Effector CD8-positive, alpha-beta T cell (primary cell): Measurements from ENCODE around the gene EPHA10.
A peak's percentile ranks its signal among the peaks of the same experiment; 100 is the strongest.

Source experiments
- DNase-seq: peaks from one replicate; lab custom pipeline; 2025; lab: John Stamatoyannopoulos, UW

EPHA10 gene

DNA sequence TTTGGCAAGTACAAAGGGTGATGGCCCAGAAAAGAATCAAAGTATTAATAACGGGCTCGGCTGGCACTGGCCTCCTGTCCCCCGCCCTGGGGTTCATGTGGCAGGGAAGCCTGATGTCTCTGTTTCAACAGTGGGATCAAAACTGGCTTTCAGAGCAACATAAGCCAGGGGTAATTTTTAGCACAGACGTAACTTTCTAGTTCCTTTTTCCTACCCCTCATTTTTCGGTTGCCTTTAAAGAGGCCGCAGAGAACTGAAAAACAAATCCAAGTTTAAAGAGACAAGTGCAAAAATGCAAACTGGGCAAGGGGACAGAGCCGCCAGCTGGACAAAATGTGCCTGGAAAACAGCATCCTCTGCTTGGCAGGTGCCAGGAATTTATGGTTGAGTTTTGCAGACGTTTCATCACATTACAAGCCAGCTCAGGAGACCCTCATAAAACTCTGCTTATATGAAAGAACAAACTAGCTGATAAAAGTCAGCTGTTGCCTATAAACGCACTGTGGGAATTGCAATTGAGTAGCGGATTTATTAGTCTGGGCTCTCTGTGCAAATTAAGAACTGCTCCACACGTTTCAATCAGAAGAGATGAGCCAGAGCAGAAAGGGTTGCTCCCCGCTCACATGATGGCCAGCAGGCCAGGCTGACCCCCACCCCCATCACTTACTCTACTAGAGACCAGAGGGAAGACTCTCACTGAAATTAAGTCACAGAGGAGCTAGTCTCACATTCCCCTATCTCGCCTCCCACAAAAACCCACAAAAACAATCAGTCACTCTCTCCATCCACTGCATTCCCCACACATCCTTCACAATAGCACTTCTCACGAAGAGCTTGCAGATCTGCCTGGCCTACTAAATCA is 88.4 kb downstream of the EPHA10 start:
- no peak for DNase-seq

DNA sequence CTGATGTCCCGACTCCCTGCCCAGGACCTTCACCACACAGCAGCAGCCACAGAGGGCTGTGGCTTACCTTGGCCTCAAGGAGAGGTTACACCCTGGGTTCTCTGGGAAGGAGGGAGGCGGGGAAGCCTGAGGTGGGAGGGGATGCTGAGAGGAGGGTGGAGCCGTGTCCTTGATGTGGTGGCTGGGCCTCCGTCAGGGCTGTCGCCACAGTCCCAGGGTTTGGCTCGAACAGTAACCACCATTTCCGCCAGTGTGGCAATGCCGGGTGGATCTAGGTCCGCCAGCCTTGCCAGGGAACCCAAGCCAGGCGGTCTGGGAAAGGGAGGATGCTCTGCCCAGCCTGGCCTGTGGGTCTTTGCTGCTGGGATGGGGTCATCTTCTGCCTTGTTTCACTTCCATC is 91.0 kb downstream of the EPHA10 start:
- DNase-seq = peak; percentile 29

DNA sequence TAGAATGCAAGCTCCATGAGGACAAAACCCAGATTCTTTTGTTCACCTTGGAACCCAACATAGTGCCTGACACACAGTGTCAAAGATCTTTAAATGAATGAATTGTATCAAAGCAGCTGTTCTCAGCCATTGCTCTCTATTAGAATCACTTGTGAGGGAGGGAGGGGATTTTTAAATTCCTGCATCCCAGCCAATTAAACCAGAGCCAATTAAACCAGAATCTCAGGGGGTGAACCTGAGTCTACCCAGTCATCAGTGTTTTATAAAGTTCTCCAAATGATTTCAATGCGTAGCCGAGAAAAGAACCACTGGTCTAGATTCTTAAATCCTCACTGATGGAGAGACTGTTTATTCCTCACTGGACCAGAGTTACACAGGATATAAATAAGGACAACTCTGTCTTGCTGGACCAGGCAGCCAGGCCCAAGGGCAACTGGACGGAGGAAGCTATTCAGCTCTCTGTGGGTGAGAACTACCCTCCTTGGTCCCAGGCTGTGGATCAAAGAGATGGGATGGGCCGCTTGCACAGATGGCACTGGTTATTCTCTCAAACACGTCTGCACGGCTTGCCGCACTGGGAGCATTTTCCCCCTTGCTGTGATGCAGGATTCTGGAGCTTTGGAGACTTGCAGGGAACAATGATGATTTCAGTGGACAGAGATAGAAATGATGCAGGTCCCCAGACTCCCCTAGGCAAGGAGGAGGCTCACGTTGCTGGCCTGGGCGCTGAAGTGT is 92.6 kb downstream of the EPHA10 start:
- no peak for DNase-seq

DNA sequence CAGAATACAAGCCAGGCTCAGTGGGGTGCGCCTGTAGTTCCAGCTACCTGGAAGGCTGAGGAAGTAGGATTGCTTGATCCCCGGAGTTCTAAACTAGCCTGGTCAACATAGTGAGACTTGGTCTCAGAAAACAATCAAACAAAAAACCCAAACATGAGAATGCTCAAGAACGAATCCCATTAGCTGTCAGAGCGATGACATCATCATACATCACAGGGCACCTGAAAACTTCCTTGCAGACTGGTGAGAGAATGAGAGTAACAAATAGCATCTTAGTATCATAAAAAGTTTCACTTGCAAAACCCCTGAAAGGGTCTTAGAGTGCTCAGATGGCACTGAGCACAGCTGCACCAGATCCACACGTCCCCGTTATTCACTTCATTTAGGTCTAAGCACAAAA is 93.7 kb downstream of the EPHA10 start:
- DNase-seq = no peak

DNA sequence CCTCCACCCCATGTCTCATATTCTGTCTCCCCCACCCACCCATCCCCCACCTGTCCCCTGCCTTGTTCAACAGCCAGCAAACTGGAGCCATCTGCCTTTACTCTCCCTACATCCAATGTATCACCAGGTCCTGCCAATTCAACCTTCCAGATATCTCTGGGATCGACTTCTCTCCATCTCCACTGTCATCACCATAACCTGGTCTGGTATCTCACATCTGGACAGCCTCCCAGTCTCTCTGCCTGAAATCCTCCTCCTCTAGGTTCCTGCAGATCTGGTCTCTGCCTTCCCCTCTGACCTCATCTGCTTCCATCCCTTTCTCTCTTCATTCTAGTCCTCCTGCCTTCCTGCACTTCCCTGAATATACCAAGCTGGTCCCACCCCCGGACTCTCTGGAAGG is 94.8 kb downstream of the EPHA10 start:
- no peak for DNase-seq

DNA sequence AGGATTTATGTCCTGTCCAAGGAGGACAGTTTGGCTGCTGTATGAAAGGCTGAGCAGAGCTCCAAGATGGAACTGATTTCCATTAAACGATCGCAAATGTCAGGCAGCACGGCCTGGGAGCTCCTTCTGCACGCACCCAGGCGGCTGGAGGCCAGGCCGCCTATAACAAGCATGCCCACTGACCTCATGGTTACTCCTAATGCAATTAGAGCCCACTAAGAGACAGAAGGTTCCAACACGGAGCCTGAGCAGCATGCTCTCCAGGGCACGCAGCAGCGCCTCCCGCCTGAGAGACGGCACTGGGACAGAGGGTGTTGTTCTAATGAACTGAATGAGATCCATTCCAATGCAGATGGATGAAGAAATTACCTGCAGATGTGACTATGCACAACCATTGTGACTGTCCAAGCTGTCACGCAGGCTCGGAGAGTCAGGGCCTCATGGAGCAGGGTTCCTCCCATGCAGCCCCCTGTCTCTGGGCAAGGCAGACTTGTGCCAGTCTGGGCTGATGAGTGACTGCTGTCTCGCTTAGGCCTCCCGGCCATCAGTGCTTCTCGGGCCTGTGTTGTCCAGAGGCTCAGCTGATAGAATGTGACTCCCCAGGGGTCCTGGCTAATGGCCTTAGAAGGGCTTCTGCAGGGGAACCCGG is 97.8 kb downstream of the EPHA10 start:
- no peak for DNase-seq

DNA sequence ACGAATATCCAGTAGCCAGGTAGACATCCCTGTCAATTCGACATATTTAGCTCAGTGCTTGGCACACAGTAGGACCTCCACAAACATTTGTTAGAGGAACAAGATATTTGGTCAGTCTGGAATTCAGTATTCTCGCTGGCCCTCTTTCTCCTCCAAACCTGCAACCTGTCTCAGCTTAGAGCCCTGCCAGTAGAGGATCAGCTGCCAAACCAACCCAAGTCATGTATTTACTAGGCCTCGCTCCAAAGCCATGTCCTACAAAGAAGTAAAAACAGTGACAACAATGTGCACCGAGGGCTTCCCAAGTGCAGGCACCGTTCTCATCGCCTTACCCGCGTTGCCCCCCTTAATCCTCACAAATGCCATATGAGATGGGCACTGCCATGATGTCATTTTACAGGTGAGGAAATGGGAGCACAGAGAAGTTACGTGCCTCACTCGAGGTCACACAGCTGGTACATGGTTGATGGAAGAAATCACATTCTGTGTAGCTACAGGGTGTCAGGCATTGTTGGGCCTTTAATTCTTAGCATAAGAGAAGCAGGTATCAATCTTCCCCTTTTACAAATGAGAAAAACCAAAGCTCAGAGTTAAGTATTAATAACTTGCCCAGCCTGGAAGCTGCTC is 98.6 kb downstream of the EPHA10 start:
- no peak for DNase-seq
